NCI-H1092 treated with DMSO at 0.1 percent for 48 hours (cell line): Measurements from ENCODE around the gene SERPINI1.

Experiments used
- DNase-seq: peaks from one replicate; lab custom pipeline; 2025; lab: John Stamatoyannopoulos, UW

Gene SERPINI1

GRCh38 chr3:167851171-167851570 is 115.7 kb downstream of the SERPINI1 start:
- no peak for DNase-seq

DNA sequence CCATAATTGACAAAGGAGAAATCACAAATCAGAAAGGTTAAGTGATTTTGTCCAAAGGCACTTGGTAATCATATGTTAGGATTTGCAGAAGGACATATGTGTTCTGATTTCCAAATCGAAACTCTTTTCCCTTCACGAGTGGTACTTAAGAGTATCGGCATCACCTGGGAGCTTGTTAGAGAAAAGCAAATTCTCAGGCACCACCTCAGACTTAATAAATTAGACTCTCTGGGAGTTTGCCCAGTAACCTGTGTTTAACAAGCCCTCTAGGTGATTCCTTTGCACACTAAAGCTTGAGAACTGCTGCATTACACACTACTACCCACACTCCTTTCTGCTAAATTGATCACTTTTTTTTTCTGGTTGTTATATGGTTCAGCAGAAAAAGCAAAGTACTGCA is 116.2 kb downstream of the SERPINI1 start:
- no peak for DNase-seq

DNA sequence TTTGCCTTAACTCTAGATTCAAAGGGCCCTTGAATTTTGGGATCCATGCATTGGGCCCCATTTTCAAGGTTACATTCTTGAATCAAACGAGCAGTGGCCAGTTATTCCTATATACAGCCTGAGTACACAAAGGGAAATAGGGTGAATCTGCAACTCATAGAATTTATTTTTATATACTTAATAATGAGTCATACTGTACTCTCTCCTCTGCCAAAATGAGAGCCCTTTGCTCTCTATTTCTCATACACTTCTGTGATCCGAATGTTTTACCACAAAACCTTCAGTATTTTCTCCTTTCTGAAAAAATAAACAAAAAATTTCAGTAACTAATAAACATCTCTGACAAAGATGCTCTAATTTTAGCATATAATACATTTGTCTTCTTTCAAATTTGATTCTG is 116.7 kb downstream of the SERPINI1 start:
- DNase-seq: no peak

- no peak for DNase-seq
Measured at GRCh38 chr3:167854063-167854462, 118.5 kb downstream of the SERPINI1 start.

DNA sequence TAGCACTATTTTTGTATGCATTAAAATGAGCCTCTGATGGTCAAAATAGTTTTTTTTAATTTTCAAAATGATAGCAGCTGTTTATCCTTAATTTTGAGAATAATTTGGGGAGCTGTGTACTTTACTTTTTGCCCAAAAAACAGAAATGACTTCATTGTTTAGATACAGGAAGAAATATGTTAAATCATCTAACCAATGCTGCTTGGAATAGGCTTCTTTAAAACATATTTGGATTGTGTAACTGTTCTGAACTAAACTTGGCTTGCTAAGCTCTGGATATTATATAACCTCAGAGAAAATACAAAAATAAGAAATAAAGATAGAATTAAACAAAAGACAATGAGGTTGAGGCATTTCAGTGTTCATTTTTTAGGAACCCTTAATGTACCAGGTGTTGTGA is 119.3 kb downstream of the SERPINI1 start:
- DNase-seq: no peak

- no peak for DNase-seq
Measured at GRCh38 chr3:167855306-167855705, 119.8 kb downstream of the SERPINI1 start.

GRCh38 chr3:167858865-167859264 is 123.3 kb downstream of the SERPINI1 start:
- DNase-seq: no peak

GRCh38 chr3:167859610-167860009 is 124.1 kb downstream of the SERPINI1 start:
- no peak for DNase-seq

GRCh38 chr3:167861649-167862048 is 126.1 kb downstream of the SERPINI1 start:
- DNase-seq: no peak

GRCh38 chr3:167862104-167862730 is 126.7 kb downstream of the SERPINI1 start:
- DNase-seq: no peak

GRCh38 chr3:167863811-167864551 is 128.5 kb downstream of the SERPINI1 start:
- DNase-seq: no peak

DNA sequence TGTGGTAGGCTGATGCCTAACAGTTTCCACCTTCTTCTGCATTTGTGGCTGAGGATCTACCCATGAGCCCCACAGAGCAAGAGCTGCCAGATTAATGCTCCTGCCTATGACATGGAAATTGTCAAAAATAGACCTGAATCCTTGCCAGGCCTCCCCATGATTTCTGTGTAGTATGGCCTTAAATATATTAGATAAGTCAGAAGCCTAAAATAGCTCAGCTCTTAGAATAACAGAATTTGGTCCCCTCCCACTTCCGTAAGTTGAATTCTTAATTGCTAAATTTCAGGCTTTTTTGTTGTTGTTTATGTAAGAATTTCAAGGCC is 129.0 kb downstream of the SERPINI1 start:
- no peak for DNase-seq

GRCh38 chr3:167866331-167866730 is 130.8 kb downstream of the SERPINI1 start:
- DNase-seq: no peak

- DNase-seq: no peak
Measured at GRCh38 chr3:167867981-167868380, 132.5 kb downstream of the SERPINI1 start.

DNA sequence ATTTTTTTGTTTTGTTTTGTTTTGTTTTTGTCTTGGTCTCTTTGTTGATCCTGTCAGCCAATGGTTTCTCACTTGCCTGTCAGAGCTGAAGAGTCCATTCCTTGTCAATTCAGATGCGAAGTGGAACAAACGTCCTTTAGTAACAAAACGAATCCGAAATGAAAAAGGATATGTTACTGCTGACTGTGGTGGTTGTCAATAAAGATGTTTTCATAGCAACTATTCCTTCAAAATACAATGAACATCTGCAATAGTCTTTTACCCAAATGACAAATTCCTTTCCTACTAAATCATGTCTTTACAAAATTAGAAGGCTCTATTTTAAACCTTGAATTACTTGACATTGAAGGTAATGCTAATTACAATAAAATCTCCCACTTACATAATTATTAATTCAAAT is 134.7 kb downstream of the SERPINI1 start:
- no peak for DNase-seq

DNA sequence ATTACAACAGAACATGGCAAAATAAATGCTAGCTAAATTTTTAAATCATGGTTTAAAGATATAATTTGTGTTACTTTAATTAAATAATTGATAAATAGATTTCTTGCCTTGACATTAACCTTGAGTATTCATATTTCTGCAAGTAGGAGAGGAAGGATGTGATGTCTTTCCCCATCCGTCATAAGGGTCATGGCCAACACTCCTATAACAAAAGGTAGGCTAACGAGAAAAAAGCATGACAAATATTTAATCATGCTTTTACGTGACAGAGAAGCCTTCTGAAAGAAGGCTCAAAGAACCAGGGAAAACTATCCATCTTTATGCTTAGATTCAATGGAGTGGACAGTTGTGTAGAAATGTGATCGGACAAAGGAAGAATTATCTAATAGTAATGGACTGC is 135.2 kb downstream of the SERPINI1 start:
- DNase-seq: no peak

- no peak for DNase-seq
Measured at GRCh38 chr3:167872032-167872431, 136.5 kb downstream of the SERPINI1 start.

DNA sequence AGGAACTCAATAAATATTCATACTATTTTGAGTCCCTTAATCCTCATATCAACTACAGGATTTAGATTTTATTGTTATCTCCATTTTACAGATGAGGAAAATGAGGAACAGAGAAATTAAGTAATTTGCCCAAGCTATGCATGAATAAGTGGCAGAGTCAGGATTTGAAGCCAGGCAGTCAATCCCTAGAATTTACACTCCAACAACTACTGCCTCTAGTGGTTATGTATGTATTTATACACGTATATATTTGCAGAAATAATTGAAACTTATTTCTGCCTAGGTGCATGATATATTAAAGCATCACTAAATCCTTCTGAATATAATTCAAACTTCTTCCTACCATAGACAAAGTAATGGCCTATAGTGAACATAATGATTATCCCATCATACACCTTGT is 137.4 kb downstream of the SERPINI1 start:
- DNase-seq: no peak

GRCh38 chr3:167874671-167875372 is 139.3 kb downstream of the SERPINI1 start:
- no peak for DNase-seq
